H54 (cell line): Measurements from ENCODE around the gene RIMS4.
"Not testable (repeated sequence)": the region's sequence is repeated elsewhere in the genome, so short reads cannot be mapped to it uniquely, and the experiment has no call there.

ENCODE experiments used
- DNase-seq: peaks from one replicate; pipeline ENCODE4 v3.0.0; 2011; ENCODE audit warnings: low spot score, mixed read lengths; ENCODE audit not compliant: insufficient read length
- FAIRE-seq: peaks from 3 replicates; lab custom pipeline; 2011; peaks lifted over from hg19 to GRCh38; lab: Jason Lieb, UNC
- POLR2A ChIP-seq: IDR thresholded peaks from 2 replicates; pipeline ENCODE4 v1.6.1; 2011; ENCODE audit warnings: low read depth, mild to moderate bottlenecking, low read length

The RIMS4 gene

GRCh38 chr20:44837946-44838345 lies 27.6 kb upstream of the RIMS4 start:
- TF ChIP-seq POLR2A, result no peak
- FAIRE-seq, result no peak
- DNase-seq, result no peak

- FAIRE-seq (no peak), DNase-seq (no peak)
- TF ChIP-seq POLR2A, result no peak
Observed at GRCh38 chr20:44836601-44837120, 26.3 kb upstream of the RIMS4 start.

- TF ChIP-seq POLR2A, result no peak
- FAIRE-seq (no peak), DNase-seq (no peak)
Observed at GRCh38 chr20:44835661-44836221, 25.4 kb upstream of the RIMS4 start.

GRCh38 chr20:44835116-44835515 lies 24.8 kb upstream of the RIMS4 start:
- DNase-seq (no peak), FAIRE-seq (no peak)
- TF ChIP-seq POLR2A, result no peak

GRCh38 chr20:44834693-44835092 lies 24.3 kb upstream of the RIMS4 start:
- FAIRE-seq (no peak), DNase-seq (no peak)
- no peak for TF ChIP-seq POLR2A

- no peak for DNase-seq
- no peak for TF ChIP-seq POLR2A
- no peak for FAIRE-seq
Observed at GRCh38 chr20:44833437-44833836, 23.1 kb upstream of the RIMS4 start.

- no peak for TF ChIP-seq POLR2A
- no peak for DNase-seq
- FAIRE-seq, result no peak
Observed at GRCh38 chr20:44832724-44833123, 22.4 kb upstream of the RIMS4 start.

GRCh38 chr20:44830995-44831394 lies 20.6 kb upstream of the RIMS4 start:
- no peak for DNase-seq
- FAIRE-seq, result no peak
- no peak for TF ChIP-seq POLR2A

- no peak for FAIRE-seq
- DNase-seq, result no peak
- TF ChIP-seq POLR2A, result no peak
Observed at GRCh38 chr20:44830523-44830922, 20.2 kb upstream of the RIMS4 start.

- FAIRE-seq, result no peak
Observed at GRCh38 chr20:44829688-44830087, 19.3 kb upstream of the RIMS4 start.

GRCh38 chr20:44828640-44829039 lies 18.3 kb upstream of the RIMS4 start:
- no peak for DNase-seq
- FAIRE-seq, result no peak
- TF ChIP-seq POLR2A, result no peak

More at GRCh38 chr20:44829688-44830087, 19.3 kb upstream of the RIMS4 start:
- TF ChIP-seq POLR2A, result no peak
- no peak for DNase-seq

GRCh38 chr20:44827401-44827800 lies 17.1 kb upstream of the RIMS4 start:
- DNase-seq (no peak), FAIRE-seq (no peak)
- no peak for TF ChIP-seq POLR2A

- not testable (repeated sequence) for DNase-seq, FAIRE-seq
Observed at GRCh38 chr20:44821576-44821975, 11.2 kb upstream of the RIMS4 start.

GRCh38 chr20:44819936-44820335 lies 9.6 kb upstream of the RIMS4 start:
- FAIRE-seq (no peak), DNase-seq (no peak)
- no peak for TF ChIP-seq POLR2A

- TF ChIP-seq POLR2A, result no peak
- DNase-seq (no peak), FAIRE-seq (no peak)
Observed at GRCh38 chr20:44817143-44817910, 7.0 kb upstream of the RIMS4 start.

- no peak for DNase-seq
- no peak for FAIRE-seq
- TF ChIP-seq POLR2A, result no peak
Observed at GRCh38 chr20:44814937-44815336, 4.6 kb upstream of the RIMS4 start.
